Gastrocnemius medialis (tissue), 4 donors: Measurements from ENCODE around the gene CAV2.

ENCODE experiments used
- POLR2A ChIP-seq, 2 donors: fragments of 450-650 bp; IDR thresholded peaks; one replicate each; pipeline ENCODE4 v1.6.1; 2017; ENCODE audit warnings: antibody characterized with exemption in 2 of 2, mild to moderate bottlenecking in 2 of 2, moderate library complexity in 2 of 2
- TF ChIP-seq, protein P1 (sequence below), 5 experiments: fragments of 450-650 bp in 3 of 5; fragments of 200-600 bp in 2 of 5; sonication (generic) in 2 of 5; IDR thresholded peaks in 4 of 5; conservative IDR thresholded peaks in 1 of 5; 1 replicate in 4 of 5; 2 replicates in 1 of 5; pipeline ENCODE4 v1.5.1; 2016 to 2019; ENCODE audit warnings: antibody characterized with exemption in 5 of 5, mild to moderate bottlenecking in 3 of 5, moderate library complexity in 3 of 5

DNA sequence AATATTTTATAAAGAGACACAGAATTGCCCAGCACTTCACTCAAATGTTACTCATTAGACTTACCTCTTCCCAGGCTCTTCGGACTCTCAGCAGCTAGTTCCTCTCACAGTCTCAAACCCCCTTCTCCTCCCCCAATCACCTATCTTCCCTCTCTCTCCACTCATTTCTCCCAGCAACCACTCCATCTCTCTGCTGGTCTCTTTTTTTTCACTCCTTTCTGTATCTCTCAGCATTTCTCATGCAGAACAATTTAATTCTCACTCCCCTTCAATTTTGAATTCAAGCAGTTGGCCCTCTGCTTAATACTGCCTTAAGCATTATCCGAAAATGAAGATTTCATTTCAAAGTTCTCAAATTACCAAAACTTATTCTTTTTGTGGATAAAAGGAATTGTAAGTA lies 34.4 kb upstream of the CAV2 start:
- TF ChIP-seq, protein P1, sequence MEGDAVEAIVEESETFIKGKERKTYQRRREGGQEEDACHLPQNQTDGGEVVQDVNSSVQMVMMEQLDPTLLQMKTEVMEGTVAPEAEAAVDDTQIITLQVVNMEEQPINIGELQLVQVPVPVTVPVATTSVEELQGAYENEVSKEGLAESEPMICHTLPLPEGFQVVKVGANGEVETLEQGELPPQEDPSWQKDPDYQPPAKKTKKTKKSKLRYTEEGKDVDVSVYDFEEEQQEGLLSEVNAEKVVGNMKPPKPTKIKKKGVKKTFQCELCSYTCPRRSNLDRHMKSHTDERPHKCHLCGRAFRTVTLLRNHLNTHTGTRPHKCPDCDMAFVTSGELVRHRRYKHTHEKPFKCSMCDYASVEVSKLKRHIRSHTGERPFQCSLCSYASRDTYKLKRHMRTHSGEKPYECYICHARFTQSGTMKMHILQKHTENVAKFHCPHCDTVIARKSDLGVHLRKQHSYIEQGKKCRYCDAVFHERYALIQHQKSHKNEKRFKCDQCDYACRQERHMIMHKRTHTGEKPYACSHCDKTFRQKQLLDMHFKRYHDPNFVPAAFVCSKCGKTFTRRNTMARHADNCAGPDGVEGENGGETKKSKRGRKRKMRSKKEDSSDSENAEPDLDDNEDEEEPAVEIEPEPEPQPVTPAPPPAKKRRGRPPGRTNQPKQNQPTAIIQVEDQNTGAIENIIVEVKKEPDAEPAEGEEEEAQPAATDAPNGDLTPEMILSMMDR (IDR thresholded peaks at IDR 0.05 in 4 of 5, conservative IDR thresholded peaks at IDR 0.05 in 1 of 5) = no peak
- no peak for TF ChIP-seq POLR2A (IDR thresholded peaks at IDR 0.05)
